ENCODE measurements around the gene SLC27A2. TPM values are rescaled to one million over a fixed set of nuclear protein-coding genes. Genes with fewer than 3 reads are reported as not detected.

The SLC27A2 gene
- total RNA-seq, 4 donors from 2014 or later = 1.1 to 10.3 (median 6.6) TPM

DNA sequence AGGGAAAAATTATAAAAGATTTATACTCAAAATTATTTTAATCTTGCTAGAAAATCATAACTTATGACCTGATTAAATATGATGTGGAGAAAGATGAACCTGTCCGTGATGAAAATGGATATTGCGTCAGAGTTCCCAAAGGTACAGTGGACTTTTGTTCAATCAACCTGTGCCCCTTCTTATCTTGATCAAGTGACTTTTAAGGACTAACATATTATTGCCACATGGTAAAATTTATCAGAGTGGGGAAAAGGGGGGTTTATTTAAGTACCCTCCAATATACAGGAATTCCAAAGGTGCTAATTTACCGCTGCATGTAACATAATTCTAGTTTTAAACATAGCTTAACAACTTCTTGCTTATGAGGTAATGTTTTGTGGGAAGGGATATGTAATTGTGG lies 43.9 kb downstream of the SLC27A2 start:
- TF ChIP-seq, protein P1, sequence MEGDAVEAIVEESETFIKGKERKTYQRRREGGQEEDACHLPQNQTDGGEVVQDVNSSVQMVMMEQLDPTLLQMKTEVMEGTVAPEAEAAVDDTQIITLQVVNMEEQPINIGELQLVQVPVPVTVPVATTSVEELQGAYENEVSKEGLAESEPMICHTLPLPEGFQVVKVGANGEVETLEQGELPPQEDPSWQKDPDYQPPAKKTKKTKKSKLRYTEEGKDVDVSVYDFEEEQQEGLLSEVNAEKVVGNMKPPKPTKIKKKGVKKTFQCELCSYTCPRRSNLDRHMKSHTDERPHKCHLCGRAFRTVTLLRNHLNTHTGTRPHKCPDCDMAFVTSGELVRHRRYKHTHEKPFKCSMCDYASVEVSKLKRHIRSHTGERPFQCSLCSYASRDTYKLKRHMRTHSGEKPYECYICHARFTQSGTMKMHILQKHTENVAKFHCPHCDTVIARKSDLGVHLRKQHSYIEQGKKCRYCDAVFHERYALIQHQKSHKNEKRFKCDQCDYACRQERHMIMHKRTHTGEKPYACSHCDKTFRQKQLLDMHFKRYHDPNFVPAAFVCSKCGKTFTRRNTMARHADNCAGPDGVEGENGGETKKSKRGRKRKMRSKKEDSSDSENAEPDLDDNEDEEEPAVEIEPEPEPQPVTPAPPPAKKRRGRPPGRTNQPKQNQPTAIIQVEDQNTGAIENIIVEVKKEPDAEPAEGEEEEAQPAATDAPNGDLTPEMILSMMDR (IDR thresholded peaks at IDR 0.05) = no peak
- no peak for TF ChIP-seq POLR2A (IDR thresholded peaks at IDR 0.05)
- DNase-seq = no peak

DNA sequence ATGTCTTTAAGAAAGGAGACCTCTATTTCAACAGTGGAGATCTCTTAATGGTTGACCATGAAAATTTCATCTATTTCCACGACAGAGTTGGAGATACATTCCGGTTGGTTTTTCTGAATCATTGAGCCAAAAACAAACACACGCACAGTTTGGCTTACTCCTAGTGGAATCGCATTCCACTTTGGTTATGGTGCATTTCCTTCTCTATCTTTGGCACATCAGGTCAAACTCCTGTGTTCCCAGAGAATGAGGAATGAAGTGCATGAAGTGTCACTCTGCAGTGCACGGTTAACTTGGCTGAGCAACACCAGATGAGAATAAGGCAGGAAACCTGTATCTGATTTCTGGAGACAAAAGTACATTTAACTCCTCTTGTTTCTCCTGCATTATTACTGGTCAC lies 45.1 kb downstream of the SLC27A2 start:
- Histone ChIP-seq H3K4me1 (peaks cover 10 to 17% of the 10 kb centered on the region in 2 donors), H3K27me3 (no peaks in the 10 kb centered on the region), H3K27ac (peak overlapping the region in 1 of 3 donors; percentile 22), H3K9me3 (no peaks in the 10 kb centered on the region), H3K36me3 (no peaks in the 10 kb centered on the region), H3K4me3 (replicated peaks in 1 of 3) (no peak overlapping the region)
- TF ChIP-seq, protein P1 (IDR thresholded peaks at IDR 0.05) = no peak
- no peak for TF ChIP-seq POLR2A (IDR thresholded peaks at IDR 0.05)
- WGBS, 2 donors = 22 to 33% methylated on average over 5 of the region's 5 CpGs
- peak; percentile 48 to 57 for DNase-seq
- intact Hi-C loops (cut with DNase I) = no loop called here

More for the DNA sequence above, 43.9 kb downstream of the SLC27A2 start:
- Histone ChIP-seq H3K4me3 (replicated peaks in 1 of 3) (no peak overlapping the region), H3K36me3 (no peaks in the 10 kb centered on the region), H3K27ac (no peak overlapping the region), H3K9me3 (no peaks in the 10 kb centered on the region), H3K4me1 (peaks cover 10 to 11% of the 10 kb centered on the region in 2 donors), H3K27me3 (no peaks in the 10 kb centered on the region)
- intact Hi-C loops (cut with DNase I) = no loop called here
- 93 to 97% methylated on average over 3 of the region's 3 CpGs for WGBS, 2 donors

- no peak for DNase-seq
- no peak overlapping the region for H3K4me3 ChIP-seq (replicated peaks in 1 of 3)
- no peaks in the 10 kb centered on the region for H3K36me3 ChIP-seq
- H3K27me3 ChIP-seq = no peaks in the 10 kb centered on the region
- TF ChIP-seq, protein P1 (IDR thresholded peaks at IDR 0.05) = no peak
- no peak for TF ChIP-seq POLR2A (IDR thresholded peaks at IDR 0.05)
- no peak overlapping the region for H3K27ac ChIP-seq
- no peaks in the 10 kb centered on the region for H3K9me3 ChIP-seq
- intact Hi-C loops (cut with DNase I) = no loop called here
- H3K4me1 ChIP-seq = peaks cover 10 to 17% of the 10 kb centered on the region in 2 donors
- 96 to 98% methylated on average over 3 of the region's 3 CpGs for WGBS, 2 donors
Measured at GRCh38 chr15:50228866-50229265, 46.9 kb downstream of the SLC27A2 start.

GRCh38 chr15:50229336-50229735 lies 47.3 kb downstream of the SLC27A2 start:
- H3K9me3 ChIP-seq = no peaks in the 10 kb centered on the region
- no peak for TF ChIP-seq POLR2A (IDR thresholded peaks at IDR 0.05)
- TF ChIP-seq, protein P1 (IDR thresholded peaks at IDR 0.05) = no peak
- no peaks in the 10 kb centered on the region for H3K27me3 ChIP-seq
- intact Hi-C loops (cut with DNase I) = no loop called here
- H3K4me3 ChIP-seq (replicated peaks in 1 of 3) = no peak overlapping the region
- no peak overlapping the region for H3K27ac ChIP-seq
- WGBS, 2 donors = 83 to 87% methylated on average over 3 of the region's 3 CpGs
- peaks cover 10 to 17% of the 10 kb centered on the region in 2 donors for H3K4me1 ChIP-seq
- H3K36me3 ChIP-seq = no peaks in the 10 kb centered on the region
- DNase-seq = no peak

DNA sequence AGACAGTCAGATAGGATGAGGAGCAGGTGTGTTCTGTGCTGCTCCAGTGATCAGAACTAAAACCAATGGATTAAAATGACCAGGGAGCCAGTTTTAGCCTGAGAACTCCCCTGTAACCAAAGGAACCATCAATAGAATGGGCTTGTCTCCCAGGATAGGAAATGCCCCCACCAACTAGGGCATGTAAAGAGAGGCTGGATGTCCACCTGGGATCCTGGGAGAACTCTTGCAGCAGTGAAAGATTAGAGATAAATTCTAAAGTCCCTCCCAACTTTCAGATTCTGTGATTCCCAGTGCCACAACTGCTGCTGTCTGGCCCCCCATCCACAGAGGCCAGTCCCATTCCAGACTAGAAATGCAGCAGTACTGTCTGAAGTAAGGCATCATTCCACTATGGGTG lies 49.8 kb downstream of the SLC27A2 start:
- intact Hi-C loops (cut with DNase I) = no loop called here
- Histone ChIP-seq H3K9me3 (no peaks in the 10 kb centered on the region), H3K27ac (no peak overlapping the region), H3K27me3 (no peaks in the 10 kb centered on the region), H3K36me3 (no peaks in the 10 kb centered on the region), H3K4me1 (peaks cover 8 to 14% of the 10 kb centered on the region in 2 donors), H3K4me3 (replicated peaks in 1 of 3) (no peak overlapping the region)
- DNase-seq = peak in 1 of 2 donors; percentile 26
- no peak for TF ChIP-seq POLR2A (IDR thresholded peaks at IDR 0.05)
- TF ChIP-seq, protein P1 (IDR thresholded peaks at IDR 0.05) = no peak
